GM19455 (cell line): ENCODE data around the gene PEBP1.
"Not testable (repeated sequence)": the region's sequence is repeated elsewhere in the genome, so short reads cannot be mapped to it uniquely, and the experiment has no call there.

ENCODE experiments used
- ATAC-seq: cut with Tn5 transposase; IDR thresholded peaks from one replicate; pipeline ENCODE4 v1.9.1; 2021; ENCODE audit not compliant: unreplicated experiment

Gene PEBP1

DNA sequence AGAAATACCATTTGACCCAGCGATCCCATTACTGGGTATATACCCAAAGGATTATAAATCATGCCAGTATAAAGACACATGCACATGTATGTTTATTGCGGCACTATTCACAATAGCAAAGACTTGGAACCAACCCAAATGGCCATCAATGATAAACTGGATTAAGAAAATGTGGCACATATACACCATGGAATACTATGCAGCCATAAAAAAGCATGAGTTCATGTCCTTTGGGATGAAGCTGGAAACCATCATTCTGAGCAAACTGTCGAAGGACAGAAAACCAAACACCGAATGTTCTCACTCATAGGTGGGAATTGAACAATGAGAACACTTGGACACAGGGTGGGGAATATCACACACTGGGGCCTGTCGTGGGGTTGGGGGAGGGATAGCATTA lies 6.5 kb upstream of the PEBP1 start:
- ATAC-seq: not testable (repeated sequence)

DNA sequence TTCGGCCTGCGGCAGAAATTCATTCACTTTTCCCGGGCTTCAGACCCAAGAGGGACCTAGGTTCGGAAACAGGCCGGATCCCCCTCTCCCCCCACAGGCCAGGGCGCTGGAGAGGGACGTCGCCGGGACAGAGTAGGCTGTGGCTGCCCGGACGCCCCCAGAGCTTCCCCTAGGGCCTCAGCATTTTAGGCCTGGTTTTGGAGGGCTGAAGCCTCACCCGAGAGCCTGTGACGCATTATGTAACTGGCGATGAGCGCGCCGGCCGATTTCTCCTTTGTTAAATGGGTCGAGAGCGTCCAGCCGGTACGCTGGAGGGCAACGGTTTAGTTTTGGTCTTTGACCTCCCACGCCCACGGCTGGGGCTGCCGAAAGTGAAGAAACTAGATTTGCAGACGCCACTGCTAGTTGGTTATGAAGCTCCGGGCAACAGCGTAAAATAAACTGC lies 657 bp downstream of the PEBP1 start:
- ATAC-seq: peak; percentile 45

DNA sequence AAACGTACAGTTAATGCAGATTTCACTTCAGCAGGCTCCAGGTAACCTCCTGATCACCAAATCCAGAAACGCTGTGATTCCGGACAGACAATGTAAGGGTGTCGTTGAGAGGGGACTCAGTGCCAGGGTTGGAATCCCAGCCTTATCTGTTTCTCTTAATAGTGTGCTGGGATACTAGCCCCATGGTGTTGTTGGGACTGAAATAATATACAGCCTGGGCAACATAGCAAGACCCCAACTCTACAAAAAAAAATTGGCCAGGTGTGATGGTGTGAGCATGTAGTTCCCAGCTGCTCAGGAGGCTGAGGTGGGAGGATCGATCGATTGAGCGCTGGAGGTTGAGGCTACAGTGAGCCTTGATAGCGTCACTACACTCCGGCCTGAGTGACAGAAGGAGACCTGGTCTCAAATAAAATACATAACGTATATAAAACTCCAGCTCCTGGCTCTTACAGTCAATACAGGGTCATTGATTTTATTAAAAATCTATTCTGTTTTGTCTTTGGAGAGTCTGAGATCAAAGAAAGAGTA lies 1.3 kb downstream of the PEBP1 start:
- no peak for ATAC-seq

DNA sequence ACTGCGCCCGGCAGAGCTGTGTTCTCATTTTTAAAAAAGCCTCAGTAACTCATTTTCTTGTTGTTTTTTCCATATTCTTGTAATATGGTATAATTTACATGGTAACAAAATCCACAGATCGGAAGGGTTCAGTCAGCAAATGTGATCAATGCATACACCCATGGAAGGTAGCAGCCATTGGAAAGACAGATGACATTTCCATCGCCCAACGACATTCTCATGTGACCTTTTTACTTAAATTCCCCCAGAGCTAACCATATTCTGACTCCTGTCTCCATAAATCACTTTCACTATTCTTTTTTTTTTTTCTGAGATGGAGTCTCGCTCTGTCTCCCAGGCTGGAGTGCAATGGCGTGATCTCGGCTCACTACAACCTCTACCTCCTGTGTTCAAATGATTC lies 4.9 kb downstream of the PEBP1 start:
- ATAC-seq: no peak

DNA sequence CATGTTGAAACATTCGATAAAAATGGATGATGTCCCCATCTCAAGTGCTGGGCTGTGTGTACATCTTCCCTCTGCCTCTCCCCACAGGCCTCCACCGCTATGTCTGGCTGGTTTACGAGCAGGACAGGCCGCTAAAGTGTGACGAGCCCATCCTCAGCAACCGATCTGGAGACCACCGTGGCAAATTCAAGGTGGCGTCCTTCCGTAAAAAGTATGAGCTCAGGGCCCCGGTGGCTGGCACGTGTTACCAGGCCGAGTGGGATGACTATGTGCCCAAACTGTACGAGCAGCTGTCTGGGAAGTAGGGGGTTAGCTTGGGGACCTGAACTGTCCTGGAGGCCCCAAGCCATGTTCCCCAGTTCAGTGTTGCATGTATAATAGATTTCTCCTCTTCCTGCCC lies 8.6 kb downstream of the PEBP1 start:
- no peak for ATAC-seq

DNA sequence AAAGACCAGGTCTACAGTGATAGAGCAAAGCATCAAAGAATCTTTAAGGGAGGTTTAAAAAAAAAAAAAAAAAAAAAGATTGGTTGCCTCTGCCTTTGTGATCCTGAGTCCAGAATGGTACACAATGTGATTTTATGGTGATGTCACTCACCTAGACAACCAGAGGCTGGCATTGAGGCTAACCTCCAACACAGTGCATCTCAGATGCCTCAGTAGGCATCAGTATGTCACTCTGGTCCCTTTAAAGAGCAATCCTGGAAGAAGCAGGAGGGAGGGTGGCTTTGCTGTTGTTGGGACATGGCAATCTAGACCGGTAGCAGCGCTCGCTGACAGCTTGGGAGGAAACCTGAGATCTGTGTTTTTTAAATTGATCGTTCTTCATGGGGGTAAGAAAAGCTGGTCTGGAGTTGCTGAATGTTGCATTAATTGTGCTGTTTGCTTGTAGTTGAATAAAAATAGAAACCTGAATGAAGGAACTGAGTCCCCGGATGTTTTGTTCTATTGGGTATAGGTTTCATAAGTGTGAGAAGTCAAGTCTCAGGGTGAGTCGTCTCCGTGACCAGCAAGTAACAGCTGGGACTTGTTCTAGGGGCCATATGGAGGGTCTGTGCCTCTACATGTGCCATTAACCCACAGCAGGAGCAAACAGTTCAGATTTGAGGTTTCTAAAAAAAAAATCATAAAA lies 9.3 kb downstream of the PEBP1 start:
- no peak for ATAC-seq

DNA sequence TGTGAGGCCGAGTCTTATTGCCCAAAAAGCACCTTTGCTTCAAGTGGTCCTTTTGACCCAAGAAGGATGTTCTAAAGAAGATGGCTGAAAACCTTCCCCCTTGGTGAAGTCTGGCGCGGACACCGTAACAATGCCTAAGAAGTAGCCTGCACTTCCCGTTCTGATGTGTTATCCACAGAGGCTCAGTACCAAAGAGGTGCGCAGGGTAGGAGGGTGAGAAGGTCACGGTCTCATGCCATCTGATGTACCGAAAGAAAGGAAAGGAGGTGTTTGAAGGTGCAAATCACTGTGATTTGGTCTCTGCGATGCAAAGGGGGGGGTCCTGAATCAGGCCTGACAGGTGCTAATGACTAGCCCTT lies 9.9 kb downstream of the PEBP1 start:
- ATAC-seq: no peak

DNA sequence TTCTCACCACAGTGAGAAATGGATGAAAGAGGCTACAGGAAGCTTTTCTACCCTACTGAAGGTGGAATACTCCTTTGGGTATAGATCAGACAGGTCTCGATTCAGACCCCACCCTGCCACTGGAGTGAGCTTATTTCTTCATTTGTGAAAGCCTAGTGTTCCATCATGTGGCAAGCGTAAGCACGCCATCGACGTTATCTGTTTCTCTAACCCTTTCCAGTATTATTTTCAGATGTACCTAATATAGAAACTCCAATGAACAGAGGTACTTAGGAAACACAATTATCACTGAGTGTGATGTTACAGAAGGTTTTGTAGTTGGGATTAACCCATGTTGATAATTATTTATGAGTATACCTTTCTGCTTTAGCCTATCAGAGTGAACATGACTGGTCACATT lies 12.4 kb downstream of the PEBP1 start:
- no peak for ATAC-seq

DNA sequence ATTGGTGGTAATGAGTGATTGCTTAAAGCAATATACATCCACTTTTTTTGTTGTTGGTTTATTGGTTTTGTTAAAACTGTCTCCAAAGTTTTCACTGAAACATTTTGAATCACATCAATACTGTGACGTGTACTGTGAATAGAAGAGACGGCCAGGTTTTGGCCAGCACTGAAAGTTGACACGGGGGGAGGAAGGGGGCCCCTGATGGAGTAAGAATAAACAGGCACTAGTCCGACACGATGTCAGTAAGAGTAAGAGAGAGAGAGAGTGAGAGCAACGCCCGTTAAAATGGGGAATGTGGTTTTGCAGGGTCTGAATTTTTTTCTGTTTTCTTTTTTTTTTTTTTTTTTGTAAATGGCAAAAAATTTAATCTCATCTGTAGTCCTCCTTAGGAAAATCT lies 14.7 kb downstream of the PEBP1 start:
- no peak for ATAC-seq

DNA sequence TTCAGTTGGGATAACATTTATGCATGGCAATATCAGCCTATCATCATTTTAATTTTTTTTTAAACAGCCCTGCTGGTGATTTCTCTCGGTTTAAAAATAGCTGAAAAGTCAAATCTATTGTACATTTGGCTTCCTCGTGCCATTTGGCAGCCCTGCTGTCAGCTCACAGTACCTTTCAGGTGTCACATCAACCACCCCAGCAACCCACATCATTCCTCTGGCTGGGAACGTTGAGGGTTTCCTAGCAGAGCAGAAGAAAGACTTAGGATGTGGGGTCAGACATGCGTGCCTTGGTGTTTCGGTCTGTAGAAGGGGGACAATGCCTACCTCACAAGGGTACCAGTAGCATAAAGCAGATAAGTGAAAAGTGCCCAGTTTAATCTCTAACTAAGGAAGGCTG lies 15.8 kb downstream of the PEBP1 start:
- no peak for ATAC-seq

DNA sequence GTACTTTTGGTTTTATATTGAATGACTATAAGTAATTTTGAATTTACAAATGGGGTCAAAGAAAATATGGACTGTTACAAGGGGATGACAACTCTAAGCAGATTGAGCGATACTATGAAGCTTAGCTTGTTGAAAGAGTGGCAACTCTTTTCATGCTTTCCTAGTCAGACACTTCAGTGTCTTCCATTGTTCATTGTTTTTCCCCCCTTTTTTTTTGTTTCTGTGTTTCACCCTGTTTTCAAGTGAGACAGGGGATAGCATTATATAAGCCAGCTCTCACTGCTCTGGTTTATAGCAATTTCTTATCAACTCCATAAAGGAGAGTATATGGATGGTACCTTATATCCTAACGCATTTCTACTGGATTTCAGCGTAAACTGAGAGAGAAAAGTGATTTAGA lies 24.6 kb downstream of the PEBP1 start:
- no peak for ATAC-seq

DNA sequence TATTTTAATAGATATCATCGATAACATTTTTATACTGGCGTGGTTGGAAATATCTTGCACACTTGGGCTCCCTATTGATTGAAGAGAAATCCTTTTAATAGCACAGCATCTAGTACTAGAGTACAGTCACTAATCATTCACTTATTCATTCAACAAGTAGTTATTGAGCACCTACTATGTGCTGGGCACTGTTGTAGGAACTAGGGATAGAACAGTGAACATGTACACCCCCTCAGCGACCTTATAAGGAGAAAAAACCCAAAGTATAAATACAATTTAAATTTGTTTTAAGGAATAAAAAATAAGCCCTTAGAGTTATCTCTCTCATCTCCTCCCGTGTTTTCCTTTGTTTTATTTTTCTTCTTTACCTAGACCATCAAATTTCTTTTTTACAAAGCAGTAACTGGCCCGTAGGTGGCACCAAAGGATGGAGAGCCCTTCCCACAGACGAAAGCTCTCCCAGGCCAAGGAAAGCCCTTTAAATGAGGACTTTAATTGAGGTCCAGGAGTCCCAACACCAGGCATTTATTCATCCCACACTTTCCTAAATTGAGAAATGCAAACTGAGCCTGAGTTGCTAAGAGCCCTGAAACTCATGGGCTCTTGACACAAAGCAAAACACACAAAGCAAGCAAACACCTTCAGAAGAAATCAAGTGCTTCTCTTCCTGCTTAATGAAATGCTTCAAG lies 29.0 kb downstream of the PEBP1 start:
- no peak for ATAC-seq

DNA sequence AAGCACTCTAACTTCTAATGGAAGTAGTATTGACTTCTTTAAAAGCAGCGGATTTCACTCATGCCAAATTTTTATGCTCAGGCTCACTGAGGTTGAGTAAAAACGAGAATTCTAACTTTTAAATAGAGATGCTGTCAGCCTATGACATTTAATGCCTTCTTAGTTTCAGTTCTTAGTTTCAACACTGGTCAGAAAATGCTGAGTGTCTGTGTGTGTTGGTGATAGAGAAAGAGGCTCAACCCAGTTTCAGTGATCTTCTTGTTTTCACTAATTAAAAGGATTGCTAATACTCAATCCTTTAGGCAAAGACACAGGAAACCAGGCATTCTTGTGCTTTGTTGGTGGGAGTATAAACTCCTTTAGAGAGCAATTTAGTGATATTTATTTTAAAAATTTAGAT lies 31.0 kb downstream of the PEBP1 start:
- peak; percentile 99 for ATAC-seq

DNA sequence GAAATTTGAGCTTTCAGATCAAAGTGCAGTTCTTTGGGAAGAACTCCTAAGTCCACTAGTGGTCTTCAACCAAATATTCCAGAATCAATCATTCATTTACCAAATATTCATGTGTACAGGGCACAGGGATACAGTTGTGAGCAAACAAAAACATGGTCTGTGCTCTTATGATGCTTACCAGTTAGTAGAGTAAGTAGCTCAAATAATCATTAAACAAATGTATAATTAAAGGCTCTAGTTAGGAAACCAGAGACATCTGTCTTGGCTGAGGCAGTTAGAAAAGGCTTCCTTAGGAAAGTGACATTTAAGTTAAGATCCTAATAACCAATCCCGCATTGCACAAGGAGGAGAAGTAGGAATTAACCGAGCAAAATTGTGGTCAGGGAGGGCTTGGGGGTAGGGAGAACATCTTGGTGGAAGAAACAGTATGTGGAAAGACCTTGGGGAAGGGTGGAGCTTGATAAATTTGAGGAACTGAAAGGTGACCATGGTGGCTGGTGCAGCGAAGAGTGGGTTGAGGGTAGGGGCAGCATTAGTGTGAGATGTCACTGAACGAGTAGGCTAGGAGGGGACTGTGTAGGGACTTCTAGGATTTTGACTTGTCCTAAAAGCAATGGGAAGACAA lies 40.0 kb downstream of the PEBP1 start:
- ATAC-seq: no peak

DNA sequence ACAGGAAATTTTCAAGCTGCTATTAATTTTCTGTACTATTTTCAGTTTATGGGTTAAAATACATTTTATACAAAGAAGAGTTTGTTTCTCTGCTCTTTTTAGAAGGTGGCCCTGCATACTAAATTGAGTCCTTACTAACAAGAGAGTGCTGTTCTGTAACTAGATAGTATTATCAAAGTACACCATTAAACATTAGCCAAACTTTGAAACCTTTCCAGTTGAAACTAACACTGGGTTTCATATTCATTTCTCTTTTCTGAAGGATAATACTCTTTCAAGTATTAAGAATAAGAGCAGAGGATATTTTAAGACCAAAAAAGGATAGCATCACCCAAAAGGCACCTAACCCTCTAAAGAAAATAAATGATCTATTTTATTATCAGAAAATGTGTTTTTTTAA lies 47.2 kb downstream of the PEBP1 start:
- no peak for ATAC-seq

DNA sequence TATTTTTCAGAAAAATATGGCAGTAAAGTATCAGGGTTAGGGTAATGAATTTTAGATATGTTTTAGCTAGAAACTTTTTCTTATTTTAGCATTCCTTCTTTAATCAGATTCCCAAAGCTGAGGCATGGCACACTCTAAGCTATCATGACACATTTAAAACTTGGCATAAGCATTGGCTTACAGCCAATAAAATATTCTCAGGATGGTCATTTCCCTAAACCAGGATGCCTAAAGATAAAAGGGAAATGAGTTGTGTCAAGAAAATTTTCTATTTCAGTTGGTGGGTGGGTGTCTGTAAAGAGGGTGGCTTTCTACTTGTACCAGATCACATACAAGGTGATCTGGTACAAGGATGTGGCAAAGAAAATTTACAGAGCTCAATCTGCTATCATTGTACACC lies 47.8 kb downstream of the PEBP1 start:
- no peak for ATAC-seq

DNA sequence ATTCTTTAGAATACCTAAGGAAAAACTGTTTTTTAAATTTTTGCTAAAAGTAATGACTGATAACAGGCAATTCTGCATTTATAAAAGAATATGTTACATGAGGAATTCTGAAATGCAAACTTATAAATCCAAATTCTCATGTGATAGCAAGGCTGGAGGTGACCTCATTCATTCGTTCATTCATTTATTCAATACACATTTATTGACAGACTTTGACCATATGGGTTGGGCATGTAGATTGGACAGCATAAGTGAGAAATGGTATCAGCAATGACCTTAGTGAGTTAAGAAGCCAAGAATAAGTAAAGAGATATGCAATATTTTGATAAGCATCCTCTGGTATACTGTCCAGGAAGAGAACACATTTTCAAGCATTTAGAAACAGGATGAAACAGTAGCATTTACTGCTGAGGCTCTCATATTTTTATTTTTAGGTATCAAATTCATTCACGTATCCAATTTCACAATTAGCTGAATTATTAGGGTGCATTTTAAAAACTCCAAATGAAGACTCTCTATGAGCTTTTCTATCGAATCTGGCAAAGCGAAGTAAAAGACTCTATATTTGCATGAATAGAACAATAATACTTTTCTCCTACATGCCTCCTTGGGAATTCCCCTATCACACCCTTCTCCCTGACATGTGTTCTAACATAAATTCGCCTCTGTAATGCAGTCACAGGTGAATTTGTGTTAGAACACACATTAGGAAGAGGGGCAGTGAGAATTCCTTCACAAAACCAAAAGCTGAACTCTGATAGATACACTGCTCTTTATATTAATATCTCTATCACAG lies 49.9 kb downstream of the PEBP1 start:
- no peak for ATAC-seq

DNA sequence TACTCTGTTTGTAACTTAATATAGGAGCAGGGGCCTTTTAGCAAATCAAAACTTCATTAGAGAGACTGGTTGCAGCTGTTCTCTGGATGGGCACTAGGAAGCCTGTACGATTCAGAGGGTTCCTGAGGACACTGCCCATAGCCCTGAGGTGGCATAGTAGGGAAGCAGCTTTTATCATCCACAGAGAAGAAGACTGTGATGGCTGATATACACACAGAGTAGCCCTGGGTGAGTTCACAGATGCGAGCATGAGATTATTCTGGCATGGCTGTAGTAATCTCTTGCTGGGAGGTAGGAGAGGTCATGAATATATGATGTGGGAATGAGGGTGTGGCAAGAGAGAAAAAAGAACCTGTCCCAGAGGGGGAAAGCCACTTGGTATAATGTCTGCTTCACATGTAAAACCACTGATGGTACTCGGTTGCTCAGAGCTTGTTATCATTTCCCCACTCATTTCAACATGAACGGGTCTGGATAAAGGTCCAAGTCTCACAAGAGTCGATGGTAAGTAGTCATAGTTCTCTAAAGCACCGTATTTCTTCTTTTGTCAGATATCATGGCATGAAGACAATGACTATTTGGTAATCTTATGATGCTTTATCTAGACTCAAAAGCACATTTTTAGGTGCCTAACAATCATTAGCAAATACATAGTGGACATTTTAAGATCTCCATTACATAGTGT lies 52.0 kb downstream of the PEBP1 start:
- no peak for ATAC-seq

DNA sequence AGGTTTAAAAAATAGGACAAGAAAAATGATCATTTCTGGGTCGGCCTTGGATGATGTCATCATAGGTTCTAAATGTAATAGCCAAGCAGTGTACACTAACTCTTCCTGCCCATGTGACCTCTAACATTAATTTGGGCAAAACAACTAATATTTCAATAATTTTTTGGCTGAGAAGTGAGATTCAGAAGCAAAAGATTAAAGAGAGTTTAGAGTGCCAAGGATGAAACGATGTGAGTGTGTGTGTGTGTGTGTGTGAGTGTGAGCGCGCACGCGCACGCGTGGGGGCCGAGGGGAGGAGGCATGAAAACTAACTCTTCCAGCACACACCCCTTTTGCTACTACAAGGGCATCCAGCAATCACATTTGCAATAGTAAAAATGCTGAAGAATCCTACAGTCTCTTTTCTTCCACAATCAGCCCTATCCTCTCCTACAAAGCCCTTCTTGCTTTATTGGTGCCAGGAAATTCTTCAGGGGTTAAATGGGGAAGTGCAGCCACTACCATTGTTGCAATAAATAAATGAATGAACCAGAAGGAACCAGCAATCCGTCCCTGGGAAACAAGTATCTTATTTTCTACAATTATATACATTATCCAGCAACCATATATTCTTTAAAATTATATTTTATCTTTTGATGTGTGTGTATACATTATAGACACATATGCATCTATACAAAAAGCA lies 52.9 kb downstream of the PEBP1 start:
- no peak for ATAC-seq

DNA sequence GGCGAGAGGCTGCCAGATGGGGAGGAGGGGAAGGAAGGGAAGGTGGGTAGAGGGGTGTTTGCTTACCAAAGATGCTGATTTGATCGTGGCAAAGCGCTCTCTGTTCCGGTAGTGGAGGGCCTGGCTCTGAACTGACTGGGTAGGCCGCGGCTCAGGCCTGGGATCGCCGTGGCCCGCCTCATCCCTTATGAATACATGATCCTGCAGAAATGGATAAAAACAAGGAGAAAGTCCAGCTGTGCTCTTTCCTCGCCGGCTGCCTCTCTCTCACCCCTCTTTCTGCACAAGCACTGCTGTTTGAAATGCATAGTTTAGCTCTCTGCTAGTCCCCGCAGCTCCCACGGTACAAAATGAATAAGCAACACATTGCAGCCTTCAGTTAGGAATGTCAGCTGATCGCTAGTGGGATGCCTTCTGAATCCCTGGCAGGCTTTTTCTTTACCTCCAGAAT lies 53.8 kb downstream of the PEBP1 start:
- no peak for ATAC-seq
